GM18907 (cell line): ENCODE results near the gene PSMD12.
"Not testable (repeated sequence)": the region's sequence is repeated elsewhere in the genome, so short reads cannot be mapped to it uniquely, and the experiment has no call there.

Source experiments
- ATAC-seq: cut with Tn5 transposase; IDR thresholded peaks from one replicate; pipeline ENCODE4 v1.9.1; 2021; ENCODE audit warnings: mild to moderate bottlenecking, moderate library complexity; ENCODE audit not compliant: unreplicated experiment

Gene PSMD12

GRCh38 chr17:67359960-67360791 is 6.2 kb downstream of the PSMD12 start:
- ATAC-seq, result no peak

DNA sequence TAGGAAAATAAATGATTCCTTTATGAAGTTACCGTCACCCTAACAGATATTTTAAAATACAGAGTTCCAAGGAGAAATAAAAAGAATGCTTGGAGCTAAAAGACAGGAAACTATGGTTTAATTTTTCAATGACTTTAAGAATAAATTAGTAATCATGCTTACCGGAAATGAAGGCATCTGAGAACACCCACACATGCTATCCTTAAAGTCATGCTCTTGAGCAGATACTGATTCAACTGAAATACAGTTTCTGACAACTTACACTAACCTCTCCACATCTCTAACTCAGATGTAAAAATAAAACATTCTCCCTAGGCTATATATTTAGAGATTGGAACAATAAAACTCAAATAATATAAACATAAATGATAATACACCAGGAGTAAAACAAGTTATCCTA is 7.8 kb downstream of the PSMD12 start:
- no peak for ATAC-seq

GRCh38 chr17:67353929-67354574 is 12.3 kb downstream of the PSMD12 start:
- no peak for ATAC-seq

DNA sequence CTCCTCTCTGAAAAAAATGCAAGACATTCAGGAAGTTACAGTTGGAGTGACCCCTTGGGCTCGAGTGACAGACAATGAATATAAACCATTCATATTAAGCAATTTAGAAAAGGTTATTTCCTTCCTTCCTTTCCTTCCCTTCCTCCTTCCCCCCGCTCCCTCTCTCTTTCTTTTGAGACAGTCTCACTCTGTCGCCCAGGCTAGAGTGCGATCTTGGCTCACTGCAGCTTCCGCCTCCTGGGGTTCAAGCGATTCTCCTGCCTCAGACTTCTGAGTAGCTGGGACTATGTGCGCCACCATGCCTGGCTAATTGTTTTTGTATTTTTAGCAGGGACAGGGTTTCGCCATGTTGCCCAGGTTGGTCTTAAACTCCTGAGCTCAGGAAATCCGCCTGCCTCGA is 13.2 kb downstream of the PSMD12 start:
- ATAC-seq, result no peak

DNA sequence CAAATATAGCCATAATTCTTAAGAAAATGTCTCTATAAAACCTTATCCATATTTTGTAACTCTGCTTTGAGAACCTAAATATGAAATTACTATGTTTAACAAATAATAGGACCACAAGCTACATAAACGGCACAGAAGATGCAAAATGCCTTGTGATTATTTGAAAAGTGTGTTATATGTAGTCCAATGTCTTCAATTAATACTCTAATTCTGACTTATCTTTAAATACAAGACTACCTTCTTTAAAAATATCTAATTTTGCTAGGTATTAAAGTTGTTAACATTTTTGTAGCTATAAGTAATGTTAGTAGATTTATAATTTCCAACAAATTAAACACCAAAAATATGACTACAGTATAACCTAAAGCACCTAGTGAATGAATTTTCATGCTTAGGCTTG is 17.0 kb downstream of the PSMD12 start:
- ATAC-seq, result no peak

DNA sequence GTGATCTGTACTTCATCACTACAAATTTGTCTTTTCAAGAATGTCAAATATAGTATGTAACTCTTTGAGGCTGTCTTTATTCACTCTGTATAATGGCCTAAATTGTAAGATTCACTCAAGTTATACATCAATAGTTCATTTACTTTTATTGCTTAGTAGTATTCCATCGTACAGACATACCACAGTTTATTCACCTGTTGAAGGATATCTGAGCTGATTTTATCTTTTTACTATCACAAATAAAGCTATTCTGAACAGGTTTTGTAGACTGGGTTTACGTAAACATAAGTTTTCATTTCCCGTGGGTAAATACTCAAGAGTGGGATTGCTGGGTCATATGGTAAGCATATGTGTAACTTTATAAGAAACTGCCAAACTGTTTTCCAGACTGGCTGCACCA is 18.6 kb downstream of the PSMD12 start:
- ATAC-seq, result no peak

- no peak for ATAC-seq
These were observed 23.1 kb downstream of the PSMD12 start for GRCh38 chr17:67343237-67343636.

GRCh38 chr17:67338353-67338752 is 28.0 kb downstream of the PSMD12 start:
- not testable (repeated sequence) for ATAC-seq

DNA sequence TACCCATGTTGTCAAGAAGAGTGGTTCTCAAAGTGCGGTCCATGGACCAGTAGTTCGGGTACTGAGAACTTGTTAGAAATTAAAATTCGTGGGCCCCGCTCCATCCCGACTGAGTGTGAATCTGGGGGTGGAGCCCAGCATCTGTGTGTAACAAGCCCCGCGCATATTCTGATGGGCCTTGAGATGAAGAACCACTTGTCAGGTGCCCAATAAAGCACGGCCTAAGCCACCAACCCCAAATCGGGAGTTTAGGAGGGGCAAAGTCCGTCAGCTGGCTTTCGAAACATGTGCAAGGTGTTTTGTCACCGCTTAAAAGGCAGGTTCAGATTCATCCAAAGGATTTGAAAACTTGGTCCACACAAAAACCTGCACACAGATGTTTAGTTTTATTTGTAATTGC is 29.5 kb downstream of the PSMD12 start:
- no peak for ATAC-seq

DNA sequence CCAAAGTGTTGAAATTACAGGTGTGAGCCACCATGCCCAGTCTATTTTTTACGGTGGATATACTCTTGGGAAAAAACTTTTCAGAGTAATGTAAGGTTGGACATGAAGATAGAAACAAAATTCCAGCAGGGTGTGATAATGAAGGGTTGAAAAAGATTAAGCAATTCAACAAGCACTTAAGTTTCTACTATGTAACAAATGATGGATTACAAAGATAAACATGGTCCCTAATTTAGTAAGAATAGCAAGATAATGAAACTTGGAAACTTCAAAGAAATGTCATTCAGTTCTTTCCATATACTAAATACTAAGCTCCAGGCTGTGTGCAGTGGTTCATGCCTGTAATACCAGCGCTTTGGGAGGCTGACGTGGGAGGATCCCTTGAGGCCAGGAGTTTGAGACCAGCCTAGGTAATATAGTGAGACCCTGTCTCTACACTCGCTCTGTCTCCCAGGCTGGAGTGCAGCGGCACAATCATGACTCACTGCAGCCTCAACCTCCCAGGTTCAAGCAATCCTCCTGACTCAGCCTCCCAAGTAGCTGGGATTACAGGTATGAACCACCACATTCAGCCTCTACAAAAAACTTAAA is 31.0 kb downstream of the PSMD12 start:
- ATAC-seq, result no peak

GRCh38 chr17:67332162-67332508 is 34.2 kb downstream of the PSMD12 start:
- ATAC-seq, result not testable (repeated sequence)

DNA sequence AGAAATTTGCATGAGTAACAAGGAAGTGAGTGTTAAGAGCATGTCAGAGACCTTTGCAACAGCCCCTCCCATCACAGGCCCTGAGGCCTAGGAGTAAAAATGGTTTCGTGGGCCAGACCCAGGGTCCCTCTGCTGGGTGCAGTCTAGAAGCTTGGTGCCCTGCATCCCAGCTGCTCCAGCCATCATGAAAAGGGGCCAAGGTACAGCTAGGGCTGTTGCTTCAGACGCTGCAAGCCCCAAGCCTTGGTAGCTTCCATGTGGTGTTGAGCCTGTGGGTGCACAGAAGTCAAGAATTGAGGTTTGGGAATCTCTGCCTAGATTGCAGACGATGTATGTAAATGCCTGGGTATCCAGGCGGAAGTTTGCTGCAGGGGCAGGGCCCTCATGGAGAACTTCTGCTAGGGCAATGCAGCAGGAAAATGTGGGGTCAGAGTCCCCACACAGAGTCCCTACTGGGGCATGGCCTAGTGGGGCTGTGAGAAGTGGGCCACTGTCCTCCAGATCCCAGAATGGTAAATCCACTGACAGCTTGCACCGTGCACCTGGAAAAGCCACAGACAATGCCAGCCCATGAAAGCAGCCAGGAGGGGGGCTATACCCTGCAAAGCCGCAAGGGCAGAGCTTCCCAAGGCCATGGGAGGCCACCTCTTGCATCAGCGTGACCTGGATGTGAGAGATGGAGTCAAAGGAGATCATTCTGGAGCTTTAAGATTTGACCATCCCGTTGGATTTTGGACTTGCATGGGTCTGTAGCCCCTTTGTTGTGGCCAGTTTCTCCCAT is 34.8 kb downstream of the PSMD12 start:
- not testable (repeated sequence) for ATAC-seq

DNA sequence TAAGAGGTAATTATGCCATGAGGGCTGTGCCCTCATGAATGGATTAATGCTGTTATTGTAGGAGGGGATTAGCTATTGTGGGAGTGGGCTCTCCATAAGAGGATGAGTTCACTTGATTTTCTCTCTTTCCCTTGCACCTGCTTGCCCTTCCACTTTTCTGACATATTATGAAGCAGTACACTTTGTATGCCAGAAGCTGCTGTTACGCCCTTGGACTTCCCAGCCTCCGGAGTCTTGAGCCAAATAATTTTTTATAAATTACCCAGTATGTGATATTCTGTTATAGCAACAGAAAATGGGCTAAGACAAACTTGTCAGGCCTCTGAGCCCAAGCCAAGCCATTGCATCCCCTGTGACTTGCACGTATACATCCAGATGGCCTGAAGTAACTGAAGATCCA is 38.4 kb downstream of the PSMD12 start:
- ATAC-seq, result no peak

DNA sequence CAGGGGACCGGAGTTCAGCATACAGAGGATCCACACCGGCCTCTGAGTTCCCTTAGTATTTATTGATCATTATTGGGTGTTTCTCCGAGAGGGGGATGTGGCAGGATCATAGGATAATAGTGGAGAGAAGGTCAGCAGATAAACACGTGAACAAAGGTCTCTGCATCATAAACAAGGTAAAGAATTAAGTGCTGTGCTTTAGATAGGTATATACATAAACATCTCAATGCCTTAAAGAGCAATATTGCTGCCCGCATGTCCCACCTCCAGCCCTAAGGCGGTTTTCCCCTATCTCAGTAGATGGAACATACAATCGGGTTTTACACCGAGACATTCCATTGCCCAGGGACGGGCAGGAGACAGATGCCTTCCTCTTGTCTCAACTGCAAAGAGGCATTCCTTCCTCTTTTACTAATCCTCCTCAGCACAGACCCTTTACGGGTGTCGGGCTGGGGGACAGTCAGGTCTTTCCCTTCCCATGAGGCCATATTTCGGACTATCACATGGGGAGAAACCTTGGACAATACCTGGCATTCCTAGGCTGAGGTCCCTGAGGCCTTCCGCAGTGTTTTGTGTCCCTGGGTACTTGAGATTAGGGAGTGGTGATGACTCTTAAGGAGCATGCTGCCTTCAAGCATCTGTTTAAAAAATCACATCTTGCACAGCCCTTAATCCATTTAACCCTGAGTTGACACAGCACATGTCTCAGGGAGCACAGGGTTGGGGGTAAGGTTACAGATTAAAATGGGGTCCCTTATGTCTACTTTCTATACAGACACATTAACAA is 39.2 kb downstream of the PSMD12 start:
- ATAC-seq, result not testable (repeated sequence)

DNA sequence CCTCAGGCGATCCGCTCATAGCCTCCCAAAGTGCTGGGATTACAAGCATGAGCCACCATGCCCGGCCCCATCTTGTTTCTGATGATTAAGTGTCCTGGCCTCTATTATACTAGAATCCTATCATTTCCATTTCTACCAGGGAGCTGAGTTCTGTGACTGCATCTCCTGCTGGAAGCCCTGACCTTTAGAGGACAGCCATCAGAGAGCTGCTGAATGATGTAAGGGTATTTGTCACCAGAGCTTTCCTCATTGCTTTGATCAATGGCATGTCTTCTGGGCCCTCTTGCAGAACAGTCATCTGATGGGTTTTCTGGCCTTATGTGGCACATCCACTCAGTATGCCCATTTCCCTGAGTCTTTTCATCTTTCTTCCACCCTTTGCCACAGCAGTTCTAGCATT is 39.9 kb downstream of the PSMD12 start:
- no peak for ATAC-seq

DNA sequence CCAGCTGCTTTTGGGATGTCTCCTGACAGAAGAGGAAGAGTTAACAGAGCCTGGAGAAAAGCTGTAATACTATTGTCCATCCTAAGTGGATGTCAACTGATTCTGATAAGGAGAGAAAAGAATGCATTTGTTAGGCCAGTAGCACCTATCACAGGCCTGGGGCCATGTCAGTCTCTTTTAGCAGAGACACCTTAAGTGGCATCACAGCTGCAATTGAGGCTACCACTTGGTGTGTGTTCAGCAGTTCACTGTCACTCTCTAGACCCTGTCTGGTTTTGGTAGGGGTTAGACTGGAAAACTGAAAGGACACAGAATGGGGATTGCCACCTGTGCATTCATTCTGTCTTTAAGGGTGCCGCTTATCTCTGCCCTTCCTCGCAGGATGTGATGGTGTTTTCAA is 42.0 kb downstream of the PSMD12 start:
- ATAC-seq, result no peak

- ATAC-seq, result no peak
These were observed 42.9 kb downstream of the PSMD12 start for GRCh38 chr17:67323445-67323844.

DNA sequence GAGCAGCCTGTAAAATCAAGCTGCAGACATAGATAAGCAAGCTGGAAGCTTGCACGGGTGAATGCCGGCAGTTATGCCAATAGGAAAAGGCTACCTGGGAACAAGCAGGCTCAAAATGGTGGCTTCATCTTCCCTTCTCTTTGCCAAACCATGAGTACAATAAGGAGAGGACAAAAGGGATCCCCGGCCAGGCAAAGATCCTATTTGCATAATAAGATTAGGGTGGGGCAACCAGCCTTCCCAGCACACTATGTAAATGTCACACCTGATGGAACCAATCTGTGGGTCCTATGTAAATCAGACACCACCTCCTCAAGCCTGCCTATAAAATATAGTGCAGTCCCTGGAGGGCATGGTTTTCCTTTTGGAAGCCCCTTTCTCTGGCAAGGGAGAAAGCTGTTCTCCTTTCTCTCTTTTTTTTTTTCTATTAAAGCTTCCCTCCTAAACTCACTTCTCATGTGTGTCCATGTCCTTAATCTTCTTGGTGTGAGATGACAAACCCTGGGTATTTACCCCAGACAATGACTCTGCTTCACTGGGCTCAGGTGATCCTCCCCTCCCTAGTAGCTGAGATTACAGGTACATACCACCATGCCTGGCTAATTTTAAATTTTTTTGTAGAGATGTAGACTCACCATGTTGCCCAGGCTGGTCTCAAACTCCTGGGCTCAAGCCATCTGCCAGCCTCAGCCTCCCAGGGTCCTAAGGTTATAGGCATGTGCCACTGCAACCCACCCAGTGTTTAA is 44.2 kb downstream of the PSMD12 start:
- no peak for ATAC-seq

GRCh38 chr17:67321486-67321885 is 44.9 kb downstream of the PSMD12 start:
- ATAC-seq, result not testable (repeated sequence)

DNA sequence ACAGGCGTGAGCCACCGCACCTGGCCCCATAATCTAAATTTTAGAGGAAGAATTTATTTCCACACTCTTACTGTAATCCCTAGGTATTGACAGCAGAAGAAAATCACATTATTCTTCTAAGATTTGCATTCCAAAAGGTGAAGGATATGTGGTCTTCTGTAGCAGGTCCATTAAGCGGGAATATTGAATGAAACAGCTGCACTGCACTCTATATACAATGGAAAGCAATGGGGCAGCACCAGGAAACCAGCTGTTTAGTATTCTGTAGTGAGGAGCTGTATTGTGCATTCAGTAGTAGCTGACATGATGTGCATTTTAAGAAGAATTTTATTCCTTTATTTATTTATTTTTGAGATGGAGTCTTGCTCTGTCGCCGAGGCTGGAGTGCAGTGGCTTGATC is 49.6 kb downstream of the PSMD12 start:
- no peak for ATAC-seq
